Measurements from ENCODE around the gene PTP4A2.
A peak's percentile ranks its signal among the peaks of the same experiment; 100 is the strongest.
"Not testable (repeated sequence)": the region's sequence is repeated elsewhere in the genome, so short reads cannot be mapped to it uniquely, and the experiment has no call there.

Gene PTP4A2

DNA sequence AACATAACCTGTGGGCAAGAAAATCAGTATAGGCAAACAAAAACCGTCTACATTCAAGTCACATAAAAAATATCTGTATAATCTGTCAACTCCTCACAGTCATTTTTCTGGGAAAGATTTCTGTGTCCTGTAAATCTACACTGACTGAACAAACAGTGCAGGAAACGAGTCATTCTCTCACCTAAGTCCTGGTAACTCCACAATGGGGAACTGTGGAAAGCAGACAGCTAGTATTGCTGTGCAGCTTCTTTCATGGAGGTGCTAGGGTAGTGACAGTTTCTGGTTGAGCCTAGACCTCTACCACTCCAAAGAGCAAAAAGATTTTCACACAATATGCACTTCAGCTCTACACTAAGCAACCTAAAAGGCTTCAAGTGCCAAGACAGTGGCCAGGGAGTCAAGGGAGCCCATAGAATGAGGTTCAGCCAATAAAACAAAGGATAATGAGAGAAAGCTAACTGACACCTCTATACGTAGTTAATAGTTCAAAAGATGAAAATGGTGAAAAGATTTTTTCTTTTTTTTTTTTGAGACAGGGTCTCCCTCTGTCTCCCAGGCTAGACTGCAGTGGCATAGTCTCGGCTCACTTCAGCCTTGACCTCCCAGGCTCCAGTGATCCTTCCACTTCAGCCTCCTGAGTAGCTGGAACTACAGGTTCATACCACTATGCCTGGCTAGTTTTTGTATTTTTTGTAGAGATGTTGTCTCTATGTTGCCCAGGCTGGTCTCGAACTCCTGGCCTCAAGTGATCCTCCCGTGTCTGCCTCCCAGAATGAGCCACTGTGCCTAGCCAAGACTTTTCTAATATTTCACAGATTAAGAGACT, 5.5 kb downstream of the PTP4A2 start:
- Histone ChIP-seq H3K4me1 (ENCODE audit: control insufficient read depth, insufficient read depth, low read length) (peaks cover 59% of the 10 kb centered on the region), H3K4me3 (ENCODE audit: low read depth, low read length) (no peak overlapping the region), H3K9me3 (ENCODE audit: control insufficient read depth, insufficient read depth, low read length) (no peaks in the 10 kb centered on the region), H3K36me3 (ENCODE audit: control insufficient read depth, insufficient read depth, low read length) (no peaks in the 10 kb centered on the region; the same call in 1 of the 2 replicates), H3K9ac (ENCODE audit: low read depth, low read length) (0 out of 2 replicates have a peak overlapping the region, but pooled peaks have one; percentile 10), H3K27me3 (ENCODE audit: control insufficient read depth, insufficient read depth, low read length) (no peaks in the 10 kb centered on the region), H3K27ac (ENCODE audit: low read depth, low read length) (peak overlapping the region; percentile 95)

DNA sequence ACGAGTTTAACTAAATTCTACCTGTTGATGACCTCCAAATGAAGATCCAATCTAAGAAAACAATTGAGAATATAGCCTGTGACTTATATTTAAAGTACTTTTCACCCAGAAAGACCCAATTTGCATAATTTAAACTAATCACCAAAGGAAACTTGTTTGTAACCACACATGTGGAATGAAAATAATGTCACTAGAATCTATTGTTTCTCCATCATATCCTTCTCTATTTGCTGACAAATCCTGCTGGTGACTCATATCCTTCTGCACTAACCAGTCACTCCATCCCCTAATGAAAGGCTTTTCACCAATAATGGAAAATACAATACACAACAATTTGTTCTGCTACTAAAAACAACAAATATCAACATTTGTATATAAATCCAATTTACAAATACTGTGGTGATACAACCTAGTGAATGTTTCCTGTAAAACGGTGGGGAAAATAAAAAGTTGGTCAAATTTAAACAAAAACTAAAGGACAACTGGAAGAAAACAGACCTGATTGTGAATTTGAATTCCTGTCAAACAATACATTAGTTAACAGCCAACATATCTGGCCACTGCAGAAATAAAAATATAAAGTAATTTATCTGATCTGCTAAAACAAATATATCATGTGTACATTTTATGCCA, 6.5 kb downstream of the PTP4A2 start:
- no peaks in the 10 kb centered on the region for H3K27me3 ChIP-seq (ENCODE audit: control insufficient read depth, insufficient read depth, low read length)
- peaks cover 63% of the 10 kb centered on the region for H3K4me1 ChIP-seq (ENCODE audit: control insufficient read depth, insufficient read depth, low read length)
- peak overlapping the region; percentile 95 for H3K27ac ChIP-seq (ENCODE audit: low read depth, low read length)
- H3K9ac ChIP-seq (ENCODE audit: low read depth, low read length), result no peak overlapping the region
- H3K36me3 ChIP-seq (ENCODE audit: control insufficient read depth, insufficient read depth, low read length), result no peaks in the 10 kb centered on the region; the same call in 1 of the 2 replicates
- no peaks in the 10 kb centered on the region for H3K9me3 ChIP-seq (ENCODE audit: control insufficient read depth, insufficient read depth, low read length)
- peak overlapping the region; percentile 38; the same call in 1 of the 2 replicates for H3K4me3 ChIP-seq (ENCODE audit: low read depth, low read length)

DNA sequence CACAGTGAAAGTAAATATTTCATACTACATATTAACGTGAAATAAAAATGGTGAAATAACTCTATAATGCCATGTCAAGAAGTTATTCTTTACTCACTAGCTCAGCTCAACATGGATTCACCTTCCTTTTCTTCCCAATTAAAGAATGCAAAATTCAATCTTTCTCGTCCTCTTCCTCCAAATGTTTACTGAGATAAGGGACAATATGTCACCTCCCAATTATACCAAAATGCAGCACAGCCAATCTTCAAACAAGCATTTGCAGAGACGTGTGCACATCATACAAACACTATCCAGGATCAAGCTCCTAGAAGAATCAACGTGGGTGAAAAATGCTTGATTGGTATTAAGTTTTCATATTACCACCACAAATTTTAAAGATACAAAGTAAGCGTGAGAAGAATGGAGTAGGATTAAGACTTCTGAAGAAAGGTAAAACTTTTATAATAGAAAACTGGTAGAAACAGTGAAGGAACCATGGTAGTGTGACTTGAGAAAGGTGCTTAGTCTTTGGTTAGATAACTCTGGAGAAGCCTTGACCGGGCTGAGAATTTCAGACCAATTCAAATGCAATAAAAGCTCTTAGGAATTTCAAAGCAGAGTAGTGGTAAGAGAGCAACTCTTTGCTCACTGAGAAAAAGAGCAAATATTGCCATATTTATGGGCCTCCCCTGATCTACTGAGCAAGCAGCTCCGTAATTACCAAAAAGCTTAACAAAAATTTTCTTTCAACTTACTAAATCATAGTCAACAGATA, 7.2 kb downstream of the PTP4A2 start:
- Histone ChIP-seq H3K4me1 (ENCODE audit: control insufficient read depth, insufficient read depth, low read length) (peaks cover 58% of the 10 kb centered on the region), H3K4me3 (ENCODE audit: low read depth, low read length) (peak overlapping the region; percentile 38; the same call in 1 of the 2 replicates), H3K27ac (ENCODE audit: low read depth, low read length) (peak overlapping the region; percentile 95), H3K9ac (ENCODE audit: low read depth, low read length) (no peak overlapping the region), H3K9me3 (ENCODE audit: control insufficient read depth, insufficient read depth, low read length) (no peaks in the 10 kb centered on the region), H3K27me3 (ENCODE audit: control insufficient read depth, insufficient read depth, low read length) (no peaks in the 10 kb centered on the region), H3K36me3 (ENCODE audit: control insufficient read depth, insufficient read depth, low read length) (no peaks in the 10 kb centered on the region; the same call in 1 of the 2 replicates)

DNA sequence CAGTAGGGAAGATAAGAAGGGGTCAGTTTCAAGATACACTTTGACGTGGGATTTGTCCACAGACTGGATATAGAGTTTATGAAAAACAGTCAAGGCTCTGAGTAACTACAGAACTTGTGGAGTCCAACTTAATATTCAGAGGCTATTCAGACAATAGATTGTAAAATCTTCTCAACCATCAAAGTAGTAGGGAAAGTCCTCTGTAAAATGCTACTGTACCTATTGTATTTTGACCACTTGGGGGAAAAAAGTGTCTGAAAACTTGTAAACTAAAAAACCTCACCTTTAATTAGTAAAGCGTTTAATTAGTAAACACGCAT, 10.5 kb downstream of the PTP4A2 start:
- Histone ChIP-seq H3K27me3 (ENCODE audit: control insufficient read depth, insufficient read depth, low read length) (no peaks in the 10 kb centered on the region), H3K36me3 (ENCODE audit: control insufficient read depth, insufficient read depth, low read length) (no peaks in the 10 kb centered on the region), H3K27ac (ENCODE audit: low read depth, low read length) (no peak overlapping the region), H3K9me3 (ENCODE audit: control insufficient read depth, insufficient read depth, low read length) (no peaks in the 10 kb centered on the region), H3K9ac (ENCODE audit: low read depth, low read length) (no peak overlapping the region), H3K4me3 (ENCODE audit: low read depth, low read length) (no peak overlapping the region), H3K4me1 (ENCODE audit: control insufficient read depth, insufficient read depth, low read length) (peaks cover 44% of the 10 kb centered on the region)

GRCh38 chr1:31926853-31927660, 11.1 kb downstream of the PTP4A2 start:
- H3K4me3 ChIP-seq (ENCODE audit: low read depth, low read length), result no peak overlapping the region

DNA sequence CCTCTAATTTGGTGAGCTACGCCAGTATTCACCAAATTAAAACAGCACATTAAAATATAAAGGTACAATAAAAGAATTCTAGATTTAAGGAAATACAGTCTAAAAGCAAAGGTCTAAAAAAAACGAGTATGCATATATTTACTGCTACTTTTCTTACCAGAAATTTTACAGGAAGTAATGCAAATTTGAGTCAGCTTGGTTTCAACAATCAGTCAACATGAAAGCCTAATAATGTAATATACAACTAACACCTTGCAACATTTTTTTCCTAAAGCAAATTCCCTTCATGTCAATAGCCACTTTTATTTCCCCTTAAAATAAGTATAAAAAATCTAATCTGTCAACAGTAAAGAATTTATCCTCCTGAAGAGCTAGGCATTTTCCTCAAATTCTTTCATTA, 11.9 kb downstream of the PTP4A2 start:
- H3K9ac ChIP-seq (ENCODE audit: low read depth, low read length), result no peak overlapping the region
- H3K36me3 ChIP-seq (ENCODE audit: control insufficient read depth, insufficient read depth, low read length), result no peaks in the 10 kb centered on the region
- no peaks in the 10 kb centered on the region for H3K9me3 ChIP-seq (ENCODE audit: control insufficient read depth, insufficient read depth, low read length)
- H3K27me3 ChIP-seq (ENCODE audit: control insufficient read depth, insufficient read depth, low read length), result no peaks in the 10 kb centered on the region
- H3K4me3 ChIP-seq (ENCODE audit: low read depth, low read length), result no peak overlapping the region
- H3K4me1 ChIP-seq (ENCODE audit: control insufficient read depth, insufficient read depth, low read length), result peaks cover 31% of the 10 kb centered on the region
- H3K27ac ChIP-seq (ENCODE audit: low read depth, low read length), result no peak overlapping the region

More at GRCh38 chr1:31926853-31927660, 11.1 kb downstream of the PTP4A2 start:
- Histone ChIP-seq H3K36me3 (ENCODE audit: control insufficient read depth, insufficient read depth, low read length) (no peaks in the 10 kb centered on the region), H3K27me3 (ENCODE audit: control insufficient read depth, insufficient read depth, low read length) (no peaks in the 10 kb centered on the region), H3K9ac (ENCODE audit: low read depth, low read length) (no peak overlapping the region), H3K9me3 (ENCODE audit: control insufficient read depth, insufficient read depth, low read length) (no peaks in the 10 kb centered on the region), H3K4me1 (ENCODE audit: control insufficient read depth, insufficient read depth, low read length) (peaks cover 39% of the 10 kb centered on the region), H3K27ac (ENCODE audit: low read depth, low read length) (no peak overlapping the region)

DNA sequence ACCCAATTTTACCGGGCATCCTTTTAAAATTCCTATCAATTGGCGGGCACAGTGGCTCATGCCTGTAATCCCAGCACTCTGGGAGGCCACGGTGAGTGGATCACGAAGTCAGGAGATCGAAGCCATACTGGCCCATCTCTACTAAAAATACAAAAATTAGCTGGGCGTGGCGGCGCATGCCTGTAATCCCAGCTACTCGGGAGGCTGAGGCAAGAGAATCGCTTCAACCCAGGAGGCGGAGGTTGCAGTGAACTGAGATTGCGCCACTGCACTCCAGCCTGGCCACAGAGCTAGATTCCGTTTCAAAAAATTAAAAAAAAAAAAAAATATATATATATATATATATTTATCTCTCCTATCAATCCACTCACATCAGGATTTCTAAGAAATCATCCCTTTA, 12.3 kb downstream of the PTP4A2 start:
- H3K4me3 ChIP-seq (ENCODE audit: low read depth, low read length); H3K9ac ChIP-seq (ENCODE audit: low read depth, low read length); H3K27ac ChIP-seq (ENCODE audit: low read depth, low read length); H3K9me3 ChIP-seq (ENCODE audit: control insufficient read depth, insufficient read depth, low read length); H3K36me3 ChIP-seq (ENCODE audit: control insufficient read depth, insufficient read depth, low read length); H3K27me3 ChIP-seq (ENCODE audit: control insufficient read depth, insufficient read depth, low read length): not testable (repeated sequence)
- peaks cover 26% of the 10 kb centered on the region for H3K4me1 ChIP-seq (ENCODE audit: control insufficient read depth, insufficient read depth, low read length)

- H3K4me3 ChIP-seq (ENCODE audit: low read depth, low read length), result no peak overlapping the region
Measured at GRCh38 chr1:31924839-31925238, 13.3 kb downstream of the PTP4A2 start.

DNA sequence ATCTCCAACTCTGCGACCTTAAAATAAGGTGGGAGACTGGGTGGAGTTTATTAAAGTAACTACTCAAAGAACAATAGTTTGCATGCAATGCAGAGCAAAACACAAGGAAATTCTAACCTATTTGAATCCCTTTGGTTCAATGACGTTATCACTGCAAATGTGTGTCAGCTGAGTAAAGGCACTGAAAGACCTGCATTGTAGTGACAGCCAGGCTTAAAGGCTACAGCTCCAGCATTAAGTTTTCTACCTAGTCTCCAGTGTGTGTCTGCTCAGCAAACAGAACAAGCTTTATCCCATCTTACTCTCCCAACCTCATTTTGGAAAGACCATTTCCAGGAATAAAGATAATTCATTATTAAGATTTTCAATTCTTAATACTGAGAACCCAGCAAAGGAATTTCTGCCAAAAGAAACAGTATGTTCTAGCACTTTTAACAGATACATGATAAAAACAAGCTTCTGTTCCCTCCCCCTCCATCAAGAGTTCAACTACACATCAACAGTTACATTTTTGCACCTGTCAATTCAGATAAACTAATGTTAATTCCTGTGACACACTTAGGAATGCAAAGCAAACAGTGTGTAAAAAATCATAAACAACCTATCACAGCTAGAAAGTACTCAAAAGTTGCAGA, 14.2 kb downstream of the PTP4A2 start:
- Histone ChIP-seq H3K27ac (ENCODE audit: low read depth, low read length) (no peak overlapping the region), H3K9ac (ENCODE audit: low read depth, low read length) (no peak overlapping the region), H3K36me3 (ENCODE audit: control insufficient read depth, insufficient read depth, low read length) (0 out of 2 replicates have a peak, but pooled peaks cover under 1% of the 10 kb centered on the region), H3K9me3 (ENCODE audit: control insufficient read depth, insufficient read depth, low read length) (no peaks in the 10 kb centered on the region), H3K27me3 (ENCODE audit: control insufficient read depth, insufficient read depth, low read length) (no peaks in the 10 kb centered on the region), H3K4me3 (ENCODE audit: low read depth, low read length) (no peak overlapping the region), H3K4me1 (ENCODE audit: control insufficient read depth, insufficient read depth, low read length) (peaks cover 14% of the 10 kb centered on the region)

More at GRCh38 chr1:31924839-31925238, 13.3 kb downstream of the PTP4A2 start:
- Histone ChIP-seq H3K27ac (ENCODE audit: low read depth, low read length) (peak overlapping the region; percentile 50), H3K9ac (ENCODE audit: low read depth, low read length) (no peak overlapping the region), H3K9me3 (ENCODE audit: control insufficient read depth, insufficient read depth, low read length) (no peaks in the 10 kb centered on the region), H3K27me3 (ENCODE audit: control insufficient read depth, insufficient read depth, low read length) (no peaks in the 10 kb centered on the region), H3K36me3 (ENCODE audit: control insufficient read depth, insufficient read depth, low read length) (no peaks in the 10 kb centered on the region), H3K4me1 (ENCODE audit: control insufficient read depth, insufficient read depth, low read length) (peaks cover 20% of the 10 kb centered on the region)

GRCh38 chr1:31920956-31921355, 17.2 kb downstream of the PTP4A2 start:
- H3K9ac ChIP-seq (ENCODE audit: low read depth, low read length), result no peak overlapping the region
- no peaks in the 10 kb centered on the region for H3K27me3 ChIP-seq (ENCODE audit: control insufficient read depth, insufficient read depth, low read length)
- H3K27ac ChIP-seq (ENCODE audit: low read depth, low read length), result no peak overlapping the region
- peaks cover 23% of the 10 kb centered on the region for H3K36me3 ChIP-seq (ENCODE audit: control insufficient read depth, insufficient read depth, low read length)
- no peak overlapping the region for H3K4me3 ChIP-seq (ENCODE audit: low read depth, low read length)
- H3K4me1 ChIP-seq (ENCODE audit: control insufficient read depth, insufficient read depth, low read length), result peaks cover 6% of the 10 kb centered on the region; the same call in 1 of the 2 replicates
- no peaks in the 10 kb centered on the region for H3K9me3 ChIP-seq (ENCODE audit: control insufficient read depth, insufficient read depth, low read length)

Measured in HUES48 (cell line).